Measurements from ENCODE around the gene NEUROG1.

The NEUROG1 gene

GRCh38 chr5:135577421-135577820 lies 41.7 kb upstream of the NEUROG1 start:
- Histone ChIP-seq H3K4me3 (ENCODE audit: low read length) (no peak overlapping the region), H3K4me2 (ENCODE audit: low read depth, low read length) (no peak overlapping the region), H3K4me1 (ENCODE audit: low read length) (no peaks in the 10 kb centered on the region)

GRCh38 chr5:135576075-135576599 lies 40.4 kb upstream of the NEUROG1 start:
- Histone ChIP-seq H3K27ac (ENCODE audit: low read length) (no peak overlapping the region), H3K9me2 (replicated peaks; ENCODE audit: insufficient read depth, low read length) (no peaks in the 10 kb centered on the region), H3K9me3 (replicated peaks; ENCODE audit: insufficient read depth, low read length) (no peaks in the 10 kb centered on the region), H3K36me3 (replicated peaks; ENCODE audit: insufficient read depth, low read length) (no peaks in the 10 kb centered on the region), H3K4me3 (ENCODE audit: low read length) (no peak overlapping the region), H3K79me2 (ENCODE audit: low read length) (no peaks in the 10 kb centered on the region), H4K20me1 (ENCODE audit: insufficient read depth, low read length) (no peaks in the 10 kb centered on the region), H2AFZ (ENCODE audit: low read length) (no peak overlapping the region), H3K4me1 (ENCODE audit: low read length) (no peaks in the 10 kb centered on the region), H3K9ac (ENCODE audit: low read length) (no peak overlapping the region), H3K4me2 (ENCODE audit: low read depth, low read length) (no peak overlapping the region), H3F3A (ENCODE audit: insufficient read depth, low read length) (no peaks in the 10 kb centered on the region), H3K27me3 (replicated peaks; ENCODE audit: insufficient read depth, low read length) (peaks cover 24% of the 10 kb centered on the region)
- TF ChIP-seq CTCF (IDR thresholded peaks at IDR 0.05; ENCODE audit: low read length), result no peak
- TF ChIP-seq EZH2 (optimal IDR thresholded peaks at IDR 0.05; ENCODE audit: low read depth, low read length), result no peak
- TF ChIP-seq EZH2phosphoT487 (IDR thresholded peaks at IDR 0.05; ENCODE audit: low read length), result no peak
- no peak for DNase-seq

More at GRCh38 chr5:135577421-135577820, 41.7 kb upstream of the NEUROG1 start:
- TF ChIP-seq CTCF (IDR thresholded peaks at IDR 0.05; ENCODE audit: low read length) (no peak), EZH2phosphoT487 (IDR thresholded peaks at IDR 0.05; ENCODE audit: low read length) (no peak), EZH2 (optimal IDR thresholded peaks at IDR 0.05; ENCODE audit: low read depth, low read length) (no peak)
- no peak for DNase-seq
- Histone ChIP-seq H3K9ac (ENCODE audit: low read length) (no peak overlapping the region), H3K27ac (ENCODE audit: low read length) (no peak overlapping the region), H3K9me3 (replicated peaks; ENCODE audit: insufficient read depth, low read length) (no peaks in the 10 kb centered on the region), H4K20me1 (ENCODE audit: insufficient read depth, low read length) (no peaks in the 10 kb centered on the region), H3K9me2 (replicated peaks; ENCODE audit: insufficient read depth, low read length) (no peaks in the 10 kb centered on the region), H3K79me2 (ENCODE audit: low read length) (no peaks in the 10 kb centered on the region), H3K27me3 (replicated peaks; ENCODE audit: insufficient read depth, low read length) (peaks cover 21% of the 10 kb centered on the region), H3K36me3 (replicated peaks; ENCODE audit: insufficient read depth, low read length) (no peaks in the 10 kb centered on the region), H3F3A (ENCODE audit: insufficient read depth, low read length) (no peaks in the 10 kb centered on the region), H2AFZ (ENCODE audit: low read length) (no peak overlapping the region)

- H3F3A ChIP-seq (ENCODE audit: insufficient read depth, low read length), result no peaks in the 10 kb centered on the region
- H3K79me2 ChIP-seq (ENCODE audit: low read length), result no peaks in the 10 kb centered on the region
- H3K36me3 ChIP-seq (replicated peaks; ENCODE audit: insufficient read depth, low read length), result no peaks in the 10 kb centered on the region
- no peak overlapping the region for H3K4me3 ChIP-seq (ENCODE audit: low read length)
- H3K9me3 ChIP-seq (replicated peaks; ENCODE audit: insufficient read depth, low read length), result no peaks in the 10 kb centered on the region
- H3K4me2 ChIP-seq (ENCODE audit: low read depth, low read length), result no peak overlapping the region
- H3K9me2 ChIP-seq (replicated peaks; ENCODE audit: insufficient read depth, low read length), result no peaks in the 10 kb centered on the region
- H3K27me3 ChIP-seq (replicated peaks; ENCODE audit: insufficient read depth, low read length), result peaks cover 31% of the 10 kb centered on the region
- DNase-seq, result no peak
- no peak overlapping the region for H3K9ac ChIP-seq (ENCODE audit: low read length)
- no peaks in the 10 kb centered on the region for H3K4me1 ChIP-seq (ENCODE audit: low read length)
- no peak overlapping the region for H2AFZ ChIP-seq (ENCODE audit: low read length)
- H4K20me1 ChIP-seq (ENCODE audit: insufficient read depth, low read length), result no peaks in the 10 kb centered on the region
- TF ChIP-seq EZH2 (optimal IDR thresholded peaks at IDR 0.05; ENCODE audit: low read depth, low read length) (no peak), CTCF (IDR thresholded peaks at IDR 0.05; ENCODE audit: low read length) (no peak), EZH2phosphoT487 (IDR thresholded peaks at IDR 0.05; ENCODE audit: low read length) (no peak)
- H3K27ac ChIP-seq (ENCODE audit: low read length), result no peak overlapping the region
These were observed 38.7 kb upstream of the NEUROG1 start for GRCh38 chr5:135574493-135574892.

Data from MM.1S (cell line).